GM19043 (cell line): ENCODE data around the gene CFAP46.
"Not testable (repeated sequence)": the region's sequence is repeated elsewhere in the genome, so short reads cannot be mapped to it uniquely, and the experiment has no call there.

ENCODE experiments used
- ATAC-seq: cut with Tn5 transposase; IDR thresholded peaks from one replicate; pipeline ENCODE4 v1.9.1; 2021; ENCODE audit warnings: low read depth; ENCODE audit not compliant: unreplicated experiment

Gene CFAP46

GRCh38 chr10:132798403-132798802 lies 144.0 kb downstream of the CFAP46 start:
- no peak for ATAC-seq

DNA sequence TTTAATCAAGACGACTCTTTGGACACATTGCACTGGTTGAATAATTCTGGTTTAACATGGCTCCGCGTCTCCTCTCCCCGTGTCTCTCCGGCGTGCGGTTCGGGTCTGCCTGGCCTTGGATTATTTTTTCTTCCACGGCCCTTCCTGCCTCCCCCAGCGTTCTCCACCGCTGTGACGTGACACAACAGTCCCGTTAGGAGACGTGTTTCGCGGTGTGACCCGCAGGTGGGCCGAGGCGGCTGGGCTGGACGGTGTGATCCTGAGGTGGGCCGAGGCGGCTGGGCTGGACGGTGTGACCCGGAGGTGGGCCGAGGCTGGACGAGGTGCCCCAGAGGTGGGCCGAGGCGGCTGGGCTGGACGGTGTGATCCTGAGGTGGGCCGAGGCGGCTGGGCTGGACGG lies 144.4 kb downstream of the CFAP46 start:
- not testable (repeated sequence) for ATAC-seq

GRCh38 chr10:132796846-132797245 lies 145.5 kb downstream of the CFAP46 start:
- no peak for ATAC-seq

DNA sequence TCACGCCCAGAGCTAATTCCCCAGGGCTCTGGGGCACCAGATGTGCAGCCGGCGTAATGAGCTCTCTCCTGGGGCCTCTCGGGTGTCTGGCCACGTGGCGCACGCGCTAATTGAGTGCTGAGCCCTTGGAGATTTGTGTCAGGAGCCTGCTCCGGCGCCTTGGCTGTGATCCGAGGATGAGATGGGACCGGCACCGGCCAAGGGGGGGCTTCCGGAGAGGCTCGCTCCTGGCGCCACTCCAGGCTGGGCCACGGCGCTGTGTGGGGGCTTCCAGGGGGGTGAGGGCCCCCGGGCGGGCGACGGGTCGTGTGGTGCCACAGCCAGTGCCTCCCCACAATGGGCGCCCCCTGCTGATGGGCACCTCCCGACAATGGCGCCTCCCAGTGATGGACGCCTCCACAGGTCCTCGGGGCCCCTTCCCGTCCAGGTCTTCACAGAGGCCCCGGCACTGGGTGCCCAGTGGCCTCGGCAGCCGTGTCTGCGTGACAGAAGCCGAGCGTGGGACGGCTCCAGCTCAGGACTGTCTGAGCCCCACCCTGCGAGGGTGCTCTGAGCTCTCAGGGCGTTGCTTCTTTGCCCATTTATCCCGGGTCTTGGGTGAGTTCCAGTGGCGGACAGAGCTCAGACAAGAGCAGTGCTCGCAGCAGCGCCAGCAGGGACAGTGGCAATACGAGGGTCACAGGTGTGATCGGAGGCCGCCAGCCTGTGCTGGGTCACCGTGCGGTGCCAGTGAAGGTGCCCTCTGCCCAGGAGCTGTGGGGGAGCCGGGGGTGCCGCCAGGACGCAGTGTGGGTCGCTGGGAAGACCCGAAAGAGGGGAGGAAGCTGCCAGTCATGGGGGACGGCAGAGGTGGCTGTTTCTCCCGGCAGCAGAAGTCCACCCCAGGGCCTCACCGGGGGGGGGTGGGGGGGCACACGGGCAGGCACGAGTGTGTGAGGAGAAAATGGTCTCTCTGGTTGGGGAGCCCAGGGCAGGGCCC lies 148.2 kb downstream of the CFAP46 start:
- no peak for ATAC-seq

DNA sequence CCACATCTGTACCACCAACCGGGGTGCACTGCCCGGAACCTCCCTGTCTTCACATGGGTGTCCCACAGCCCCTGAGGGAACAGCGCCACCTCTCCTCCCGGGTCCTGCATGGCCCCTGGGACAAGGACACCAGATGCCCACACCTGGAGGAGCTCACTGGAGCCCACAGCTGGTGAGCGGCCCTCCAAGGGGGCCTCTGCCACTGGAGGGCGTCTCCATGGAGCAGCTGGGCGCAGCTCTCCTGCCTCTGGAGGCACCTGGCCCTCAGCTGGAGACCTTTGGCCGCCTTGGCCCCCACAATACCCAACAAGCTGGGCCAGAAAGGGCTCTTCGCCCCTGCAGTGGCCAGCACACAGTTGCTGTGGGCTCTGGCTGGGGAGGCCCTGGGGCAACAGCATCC lies 149.2 kb downstream of the CFAP46 start:
- ATAC-seq = no peak

GRCh38 chr10:132792796-132793195 lies 149.6 kb downstream of the CFAP46 start:
- ATAC-seq = no peak

DNA sequence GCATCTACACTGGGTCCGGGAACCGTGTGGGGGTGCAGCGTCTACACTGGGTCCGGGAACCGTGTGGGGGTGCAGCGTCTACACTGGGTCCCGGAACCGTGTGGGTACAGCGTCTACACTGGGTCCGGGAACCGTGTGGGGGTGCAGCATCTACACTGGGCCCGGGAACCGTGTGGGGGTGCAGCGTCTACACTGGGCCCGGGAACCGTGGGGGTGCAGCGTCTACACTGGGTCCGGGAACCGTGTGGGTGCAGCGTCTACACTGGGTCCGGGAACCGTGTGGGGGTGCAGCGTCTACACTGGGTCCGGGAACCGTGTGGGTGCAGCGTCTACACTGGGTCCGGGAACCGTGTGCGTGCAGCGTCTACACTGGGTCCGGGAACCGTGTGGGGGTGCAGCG lies 150.3 kb downstream of the CFAP46 start:
- not testable (repeated sequence) for ATAC-seq

- no peak for ATAC-seq
Observed at GRCh38 chr10:132790934-132791829, 151.2 kb downstream of the CFAP46 start.

GRCh38 chr10:132790470-132790869 lies 151.9 kb downstream of the CFAP46 start:
- ATAC-seq = no peak

DNA sequence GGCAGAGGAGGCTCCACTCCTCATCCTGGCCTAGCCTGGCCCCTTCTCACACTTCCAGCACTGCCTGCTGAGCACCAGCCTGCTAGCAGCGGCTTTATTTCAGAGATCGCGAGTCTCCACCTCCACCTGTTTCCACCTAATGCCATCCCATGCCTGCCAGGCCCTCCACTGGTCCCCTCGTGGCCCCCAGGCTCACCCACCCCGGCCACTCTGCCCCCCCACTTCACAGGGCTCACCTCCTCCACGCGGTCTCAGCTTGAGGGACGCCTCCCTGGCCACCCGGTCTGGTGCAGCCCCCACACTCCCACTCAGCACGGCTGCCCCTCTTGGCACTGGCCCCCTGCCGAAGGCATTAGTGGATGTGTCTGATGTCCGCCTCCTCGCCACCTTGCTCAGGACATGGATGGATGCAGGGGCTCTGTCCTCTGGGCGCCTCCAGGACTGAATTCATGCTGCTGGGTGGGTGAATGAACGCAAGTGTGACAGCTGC lies 152.7 kb downstream of the CFAP46 start:
- no peak for ATAC-seq

DNA sequence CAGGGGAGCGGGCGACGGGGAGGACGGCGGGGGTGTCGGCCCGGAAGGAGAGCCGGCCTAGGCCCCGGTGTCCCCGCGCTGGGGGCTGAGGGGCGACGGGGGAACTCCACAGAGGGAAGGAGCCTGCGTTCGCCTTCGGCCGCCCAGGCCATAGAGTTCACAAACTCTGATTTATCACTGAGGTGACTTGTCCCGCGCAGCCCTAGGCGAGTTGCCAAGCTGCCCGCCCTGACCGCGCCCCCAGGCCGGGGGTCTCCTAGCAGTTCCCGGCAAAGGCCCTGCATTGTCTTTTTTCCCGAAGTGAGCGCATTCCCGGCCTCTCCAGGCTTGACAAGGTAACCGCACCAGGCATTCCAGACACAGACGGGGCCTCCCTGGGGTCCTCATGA lies 153.5 kb downstream of the CFAP46 start:
- ATAC-seq = no peak

DNA sequence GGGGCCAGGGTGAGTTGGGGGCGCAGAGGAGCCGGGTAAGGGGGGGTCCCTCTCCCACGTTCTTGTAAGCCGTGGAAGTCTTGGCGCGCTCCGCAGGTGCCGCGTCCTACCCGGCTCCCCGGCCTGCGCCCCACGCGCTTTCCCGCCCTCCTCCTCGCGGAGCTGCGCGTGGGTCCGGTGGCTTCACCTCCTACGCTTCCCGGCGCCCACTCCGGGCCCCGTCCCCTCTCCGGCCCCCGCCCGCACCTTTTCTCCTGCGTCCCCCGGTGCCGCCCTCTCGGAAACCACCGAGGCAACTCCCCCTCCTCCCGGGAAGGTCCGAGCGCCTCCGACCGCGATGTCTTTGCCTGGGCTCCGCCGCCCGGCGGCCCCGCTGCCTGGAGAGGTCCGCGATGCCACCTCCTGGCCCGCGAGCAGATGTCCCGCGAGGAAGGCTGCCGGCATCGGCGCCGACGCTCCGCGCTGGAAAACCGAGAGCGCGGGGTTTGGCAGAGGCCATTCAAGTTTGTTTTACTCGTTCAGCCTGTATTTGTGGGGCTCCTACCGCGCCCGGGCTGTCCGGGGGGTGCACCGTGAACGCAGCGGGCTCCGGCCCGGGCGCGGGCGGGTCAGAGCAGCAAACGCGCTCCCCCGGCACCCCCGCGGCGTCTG lies 154.1 kb downstream of the CFAP46 start:
- ATAC-seq = no peak

DNA sequence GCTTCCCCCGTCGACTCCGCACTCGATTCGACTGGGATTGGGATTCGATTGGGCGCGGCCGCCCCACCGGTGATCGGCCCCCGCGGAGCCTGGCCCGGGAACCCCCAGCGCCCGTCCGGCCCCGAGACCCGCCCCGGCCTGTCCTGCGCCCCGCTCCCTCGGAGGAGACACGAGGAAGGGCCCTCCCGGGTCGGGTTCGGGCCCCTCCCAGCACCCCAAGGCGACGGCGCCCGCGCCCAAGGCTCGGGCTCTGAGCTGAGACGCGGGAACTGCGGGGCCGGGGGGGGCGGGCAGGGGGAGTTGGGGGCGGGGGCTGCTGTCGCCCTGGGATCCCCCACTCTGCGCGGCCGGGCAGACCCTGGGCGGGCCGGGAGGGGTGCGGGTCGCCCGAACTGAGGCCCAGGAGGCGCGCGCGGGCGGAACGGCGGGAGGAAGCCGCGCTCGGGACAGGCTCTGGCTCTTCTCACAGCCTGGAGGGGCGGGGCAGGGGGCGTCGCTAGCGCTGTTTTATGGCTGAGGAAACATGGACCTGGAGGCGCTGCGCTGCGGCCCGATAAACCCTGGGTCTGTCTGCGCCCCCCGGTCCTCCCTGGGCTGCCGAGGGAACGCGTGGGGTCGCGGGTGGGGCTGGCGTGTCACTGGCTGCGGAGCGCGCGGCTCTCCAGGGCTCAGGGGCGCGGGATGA lies 154.7 kb downstream of the CFAP46 start:
- ATAC-seq = no peak

DNA sequence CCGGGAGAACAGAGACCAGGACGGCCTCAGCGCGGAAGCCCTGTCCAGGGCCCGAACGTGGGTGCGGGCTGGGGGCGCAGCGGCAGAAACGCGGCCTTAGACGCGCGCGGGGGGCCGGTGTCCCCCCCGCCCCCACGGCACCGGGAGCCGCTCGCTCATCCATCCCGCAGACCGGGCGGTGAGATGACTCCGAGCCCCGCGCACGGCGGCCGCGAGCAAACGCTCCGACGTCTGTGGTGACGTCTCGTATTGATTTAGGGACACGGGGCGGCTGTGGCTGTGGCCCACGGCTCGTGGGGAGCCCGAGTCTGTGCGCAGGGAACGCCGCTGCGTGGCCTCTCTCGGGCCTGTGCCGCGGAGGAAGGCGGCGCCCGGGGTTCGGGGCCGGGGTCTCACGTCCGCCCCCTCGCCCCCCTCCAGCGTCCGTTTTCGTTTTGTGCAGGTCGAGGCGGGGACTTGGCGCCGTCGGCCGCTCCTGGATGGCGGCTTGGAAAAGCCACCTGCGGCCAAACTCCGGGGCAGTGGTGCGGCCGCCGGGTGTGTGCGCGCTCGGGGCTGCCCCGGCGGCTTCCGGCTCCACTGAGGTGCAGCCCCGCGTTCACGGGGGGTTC lies 155.4 kb downstream of the CFAP46 start:
- no peak for ATAC-seq

- no peak for ATAC-seq
Observed at GRCh38 chr10:132786476-132786883, 155.9 kb downstream of the CFAP46 start.

GRCh38 chr10:132785723-132786475 lies 156.5 kb downstream of the CFAP46 start, which contains the start of gene NKX6-2:
TSS of gene NKX6-2 (minus strand) at chr10:132786147. CDS start at chr10:132785948, 199 bp downstream.
- ATAC-seq = no peak

GRCh38 chr10:132784866-132785722 lies 157.3 kb downstream of the CFAP46 start:
- ATAC-seq = no peak
